T-helper 9 cell (primary cell): ENCODE measurements around the gene ANKRD28.
"Not testable (repeated sequence)": the region's sequence is repeated elsewhere in the genome, so short reads cannot be mapped to it uniquely, and the experiment has no call there.

ENCODE experiments used
- DNase-seq: peaks from one replicate; pipeline ENCODE4 v3.0.0-alpha.2; 2020

The ANKRD28 gene

DNA sequence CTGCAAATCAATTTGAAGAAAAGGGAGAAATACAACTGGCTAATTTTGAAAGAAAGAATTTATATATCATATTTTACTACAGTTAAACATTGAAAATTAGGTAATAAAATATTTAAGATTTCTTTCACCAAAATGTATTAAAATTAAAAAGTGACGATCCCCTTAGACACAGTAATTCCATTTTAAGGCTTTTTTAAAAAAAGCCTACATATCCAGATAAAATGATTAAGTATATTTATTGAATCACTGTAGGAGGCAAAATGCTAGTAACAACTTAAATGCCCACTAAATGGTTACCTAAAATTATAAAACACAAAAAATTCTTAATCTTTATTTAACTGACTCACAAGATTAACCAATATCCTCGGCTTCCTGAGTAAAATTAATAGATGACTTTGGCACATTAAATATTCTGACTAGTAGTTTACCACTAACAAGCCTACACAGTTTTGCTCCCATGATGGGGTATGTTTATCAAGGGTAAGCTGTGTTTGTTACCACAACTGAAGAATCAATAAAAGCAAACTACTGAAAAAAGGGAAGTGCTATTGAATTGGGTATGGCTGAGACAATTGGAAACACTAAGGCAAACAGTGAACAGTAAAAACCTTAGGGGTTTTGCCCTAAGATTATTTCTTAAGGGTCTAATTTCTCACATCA, 28.4 kb downstream of the ANKRD28 start:
- no peak for DNase-seq

- DNase-seq: no peak
These were observed 29.1 kb downstream of the ANKRD28 start for GRCh38 chr3:15768421-15769255.

- no peak for DNase-seq
These were observed 31.4 kb downstream of the ANKRD28 start for GRCh38 chr3:15766406-15766805.

DNA sequence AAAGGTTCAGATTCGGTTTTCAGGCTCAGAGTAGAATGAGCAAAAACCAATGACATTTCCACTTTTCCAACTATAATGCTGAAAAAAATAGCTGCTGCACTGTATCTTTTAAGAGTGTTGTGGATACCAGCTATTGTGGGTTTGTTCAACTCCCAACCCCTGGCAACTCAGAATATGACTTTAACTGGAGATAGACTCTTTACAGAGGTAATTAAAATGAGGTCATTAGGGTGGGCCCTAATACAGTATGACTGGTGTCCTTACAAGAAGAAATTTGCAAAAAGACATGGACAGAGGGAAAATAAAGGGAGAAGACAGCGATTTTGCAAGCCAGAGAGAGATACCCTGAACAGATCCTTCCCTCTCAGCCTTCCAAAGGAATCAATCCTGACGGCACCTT, 39.5 kb downstream of the ANKRD28 start:
- no peak for DNase-seq

GRCh38 chr3:15757824-15758223, 40.0 kb downstream of the ANKRD28 start:
- DNase-seq: no peak

DNA sequence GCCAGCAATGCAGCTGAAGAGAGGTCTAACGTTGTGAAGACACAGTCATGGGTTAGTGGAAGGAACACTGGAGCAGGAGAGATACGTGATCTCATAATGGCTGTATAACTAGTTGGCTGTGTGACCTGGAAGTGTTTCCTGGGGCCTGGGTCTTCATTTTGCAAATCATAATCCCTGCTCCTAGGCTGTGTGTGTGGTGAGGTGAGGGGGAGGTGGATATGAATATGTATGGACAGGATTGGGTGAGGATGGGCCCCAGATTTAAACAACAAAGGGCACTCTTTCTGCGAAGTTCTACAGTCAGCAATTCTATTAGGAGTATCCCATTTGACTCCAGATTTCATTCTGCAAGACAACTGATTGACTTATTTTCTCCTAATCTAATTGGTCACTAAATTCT, 41.3 kb downstream of the ANKRD28 start:
- DNase-seq: no peak

DNA sequence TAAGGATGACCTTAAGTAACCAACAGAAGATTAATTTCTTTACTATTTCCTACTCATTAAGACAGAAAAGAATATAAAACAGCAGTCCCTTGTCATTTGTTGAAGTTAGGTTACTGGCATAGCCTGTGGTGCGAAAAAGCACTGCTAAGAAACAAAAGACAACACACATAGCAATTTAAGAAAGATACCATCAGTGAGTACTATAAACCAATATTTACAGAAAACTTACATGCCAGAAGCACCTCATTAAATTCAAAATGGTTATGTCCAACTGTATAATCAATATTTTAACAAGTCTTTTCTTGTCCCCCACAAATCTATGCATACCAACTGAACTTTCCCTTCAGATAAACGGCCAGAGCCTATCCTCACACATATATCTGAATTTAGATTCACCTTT, 42.0 kb downstream of the ANKRD28 start:
- DNase-seq: no peak

- no peak for DNase-seq
These were observed 42.6 kb downstream of the ANKRD28 start for GRCh38 chr3:15755181-15755580.

- DNase-seq: no peak
These were observed 43.7 kb downstream of the ANKRD28 start for GRCh38 chr3:15754047-15754446.

- DNase-seq: no peak
These were observed 44.6 kb downstream of the ANKRD28 start for GRCh38 chr3:15753056-15753710.

DNA sequence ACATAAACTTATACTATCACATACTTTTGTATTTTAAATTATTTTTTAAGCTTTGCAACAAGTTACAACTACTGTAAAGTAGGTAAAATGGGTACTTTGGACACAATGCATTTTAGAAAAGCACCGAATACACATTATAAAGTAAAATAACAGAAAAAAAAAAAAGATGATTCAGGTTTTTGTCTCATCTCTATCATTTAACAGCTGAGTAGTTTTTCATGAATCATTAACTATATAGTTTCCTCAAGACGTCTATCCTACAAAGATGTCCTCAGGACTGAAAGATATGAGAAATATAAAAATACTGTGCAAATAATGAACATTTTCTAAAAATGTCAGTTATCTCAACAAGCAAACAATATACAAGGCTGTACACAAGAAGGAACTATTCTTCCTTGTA, 46.9 kb downstream of the ANKRD28 start:
- no peak for DNase-seq

DNA sequence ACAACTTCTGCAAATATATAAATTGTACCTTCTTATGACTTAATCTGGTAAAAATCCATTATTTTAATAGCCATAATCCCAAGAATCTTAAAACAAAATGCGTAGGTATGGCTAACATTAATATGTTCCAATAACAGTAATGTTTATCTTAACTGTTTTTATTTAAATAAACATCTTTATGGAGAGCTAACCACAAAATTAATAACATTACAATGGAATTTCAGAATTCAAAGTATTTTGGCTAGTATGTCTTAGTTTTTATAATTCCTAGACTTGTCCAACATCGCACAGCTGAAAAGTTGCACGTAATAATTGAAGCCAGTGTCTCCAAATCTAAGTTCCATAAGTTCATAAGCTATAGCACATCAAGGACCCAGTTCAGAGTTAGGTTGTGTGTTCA, 47.6 kb downstream of the ANKRD28 start:
- DNase-seq: no peak

- DNase-seq: not testable (repeated sequence)
These were observed 51.9 kb downstream of the ANKRD28 start for GRCh38 chr3:15745896-15746295.

DNA sequence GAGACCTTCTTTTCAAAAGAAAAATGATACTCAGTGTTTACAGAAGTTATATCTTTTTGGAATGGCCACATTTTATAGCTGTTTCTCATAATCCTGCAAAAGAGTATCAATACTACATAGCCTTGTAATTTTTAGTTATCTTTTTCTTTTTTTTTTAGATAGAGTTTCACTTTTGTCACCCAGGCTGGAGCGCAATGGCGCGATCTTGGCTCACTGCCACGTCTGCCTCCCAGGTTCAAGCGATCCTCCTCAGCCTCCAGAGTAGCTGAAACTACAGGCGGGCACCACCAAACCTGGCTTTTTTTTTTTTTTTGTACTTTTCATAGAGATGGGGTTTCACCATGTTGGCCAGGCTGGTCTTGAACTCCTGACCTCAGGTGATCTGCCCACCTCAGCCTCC, 53.6 kb downstream of the ANKRD28 start:
- no peak for DNase-seq

- DNase-seq: no peak
These were observed 54.2 kb downstream of the ANKRD28 start for GRCh38 chr3:15743587-15744009.

DNA sequence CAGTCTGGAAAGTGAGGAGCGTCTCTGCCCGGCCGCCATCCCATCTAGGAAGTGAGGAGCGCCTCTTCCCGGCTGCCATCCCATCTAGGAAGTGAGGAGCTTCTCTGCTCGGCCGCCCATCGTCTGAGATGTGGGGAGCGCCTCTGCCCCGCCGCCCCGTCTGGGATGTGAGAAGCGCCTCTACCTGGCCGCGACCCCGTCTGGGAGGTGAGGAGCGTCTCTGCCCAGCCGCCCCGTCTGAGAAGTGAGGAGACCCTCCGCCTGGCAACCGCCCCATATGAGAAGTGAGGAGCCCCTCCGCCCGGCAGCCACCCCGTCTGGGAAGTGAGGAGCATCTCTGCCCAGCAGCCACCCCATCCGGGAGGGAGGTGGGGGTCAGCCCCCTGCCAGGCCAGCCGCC, 55.5 kb downstream of the ANKRD28 start:
- DNase-seq: not testable (repeated sequence)

DNA sequence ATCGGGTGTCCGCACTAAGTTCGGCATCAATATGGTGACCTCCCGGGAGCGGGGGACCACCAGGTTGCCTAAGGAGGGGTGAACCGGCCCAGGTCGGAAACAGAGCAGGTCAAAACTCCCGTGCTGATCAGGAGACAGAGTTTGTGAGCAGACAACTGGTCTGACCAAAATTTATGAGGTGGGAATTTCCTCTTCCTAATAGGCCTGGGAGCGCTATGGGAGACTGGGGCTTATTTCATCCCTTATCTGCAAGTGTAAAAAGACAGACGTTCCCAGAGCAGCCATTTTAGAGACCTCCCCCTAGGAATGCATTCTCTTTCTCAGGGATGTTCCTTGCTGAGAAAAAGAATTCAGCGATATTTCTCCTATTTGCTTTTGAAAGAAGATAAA, 59.2 kb downstream of the ANKRD28 start:
- not testable (repeated sequence) for DNase-seq

DNA sequence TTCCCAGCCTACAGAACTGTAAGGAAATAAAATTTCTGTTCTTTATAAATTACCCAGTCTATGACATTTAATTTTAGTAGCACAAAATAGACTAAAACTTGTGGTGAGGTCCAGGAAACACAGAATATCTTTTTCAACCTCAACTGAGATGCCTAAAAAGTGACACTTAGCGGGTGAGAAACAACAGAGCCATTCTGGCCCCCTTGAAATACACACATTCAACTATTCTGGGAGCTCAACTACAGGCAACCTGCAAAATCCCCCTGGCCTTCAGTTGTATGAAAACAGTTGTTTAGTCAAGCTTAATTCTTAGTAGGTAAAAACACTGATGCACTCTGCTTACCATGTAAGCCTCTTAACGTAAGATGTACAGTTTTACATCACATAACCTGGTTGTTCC, 66.8 kb downstream of the ANKRD28 start:
- DNase-seq: no peak

GRCh38 chr3:15728766-15729165, 69.0 kb downstream of the ANKRD28 start:
- DNase-seq: no peak

GRCh38 chr3:15726881-15727280, 70.9 kb downstream of the ANKRD28 start:
- DNase-seq: no peak

DNA sequence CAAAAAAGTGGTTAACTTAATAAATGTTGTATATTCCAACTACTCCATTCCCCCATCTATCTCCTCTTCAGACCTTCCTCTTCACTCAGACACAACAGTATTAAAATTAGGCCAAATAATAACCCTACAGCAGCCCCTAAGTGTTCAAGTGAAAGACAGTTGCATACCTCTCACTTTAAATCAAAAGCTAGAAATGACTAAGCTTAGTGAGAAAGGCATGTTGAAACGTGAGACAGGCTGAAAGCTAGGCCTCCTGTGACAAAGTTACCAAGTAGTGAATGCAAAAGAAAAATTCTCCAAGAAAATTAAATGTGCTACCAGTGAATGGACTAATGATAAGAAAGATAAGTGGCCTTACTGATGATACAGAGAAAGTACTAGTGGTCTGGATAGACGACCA, 71.7 kb downstream of the ANKRD28 start:
- no peak for DNase-seq

DNA sequence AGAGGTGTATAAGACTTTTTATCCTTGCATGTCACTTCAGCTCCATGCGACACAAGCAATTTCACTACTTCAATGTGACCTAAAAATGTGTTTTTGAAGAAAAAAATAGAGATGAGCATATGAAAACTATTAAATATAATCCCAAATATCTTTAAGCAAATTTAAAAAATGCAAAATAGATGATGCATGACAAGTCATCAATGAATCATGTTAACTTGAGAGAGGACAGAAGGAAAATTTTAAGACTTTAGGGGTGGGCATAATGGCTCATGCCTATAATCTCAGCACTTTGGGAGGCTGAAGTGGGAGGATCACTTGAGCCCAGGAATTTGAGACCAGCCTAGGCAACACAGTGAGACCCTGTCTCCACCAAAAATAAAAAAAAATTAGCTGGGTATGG, 73.3 kb downstream of the ANKRD28 start:
- DNase-seq: no peak

GRCh38 chr3:15723624-15723884, 74.2 kb downstream of the ANKRD28 start:
- DNase-seq: no peak
